COLO668 (cell line): ENCODE results near the gene SPRED3.

Source experiments
- DNase-seq: peaks from one replicate; lab custom pipeline; 2025; ENCODE audit not compliant: unreplicated experiment; lab: John Stamatoyannopoulos, UW

Gene SPRED3

DNA sequence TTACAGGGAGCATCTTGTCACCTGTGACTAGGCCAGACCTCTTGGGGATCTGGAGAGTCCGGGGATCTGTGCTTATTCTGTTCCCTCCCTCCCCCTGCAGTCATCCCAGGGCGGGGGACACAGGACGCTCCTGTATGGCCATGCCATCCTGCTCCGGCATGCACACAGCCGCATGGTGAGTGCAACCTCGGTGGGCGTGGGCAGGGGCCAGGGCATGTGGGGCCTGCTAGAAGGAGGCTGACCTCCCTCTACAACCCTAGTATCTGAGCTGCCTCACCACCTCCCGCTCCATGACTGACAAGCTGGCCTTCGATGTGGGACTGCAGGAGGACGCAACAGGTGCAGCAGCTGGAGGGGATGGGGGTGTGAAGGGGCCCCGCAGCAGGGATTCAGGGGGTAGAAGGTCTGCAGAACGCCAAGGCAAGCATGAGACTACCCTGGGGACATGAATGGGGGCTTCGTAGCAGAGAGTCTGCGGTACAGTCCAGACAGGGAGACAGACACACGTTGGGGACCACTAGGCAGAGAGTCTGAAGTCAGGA lies 55.0 kb downstream of the SPRED3 start:
- DNase-seq, result no peak

- no peak for DNase-seq
Observed at GRCh38 chr19:38444026-38444425, 55.5 kb downstream of the SPRED3 start.

- no peak for DNase-seq
Observed at GRCh38 chr19:38445362-38445761, 56.9 kb downstream of the SPRED3 start.

GRCh38 chr19:38448225-38448624 lies 59.7 kb downstream of the SPRED3 start:
- no peak for DNase-seq
